GM18868 (cell line): Measurements from ENCODE around the gene RBM12.
A peak's percentile ranks its signal among the peaks of the same experiment; 100 is the strongest.

Experiments used
- ATAC-seq: cut with Tn5 transposase; IDR thresholded peaks from one replicate; pipeline ENCODE4 v1.9.1; 2021; ENCODE audit warnings: mild to moderate bottlenecking, moderate library complexity; ENCODE audit not compliant: unreplicated experiment

RBM12 gene

GRCh38 chr20:35621560-35621946 is 43.1 kb downstream of the RBM12 start:
- ATAC-seq, result no peak

DNA sequence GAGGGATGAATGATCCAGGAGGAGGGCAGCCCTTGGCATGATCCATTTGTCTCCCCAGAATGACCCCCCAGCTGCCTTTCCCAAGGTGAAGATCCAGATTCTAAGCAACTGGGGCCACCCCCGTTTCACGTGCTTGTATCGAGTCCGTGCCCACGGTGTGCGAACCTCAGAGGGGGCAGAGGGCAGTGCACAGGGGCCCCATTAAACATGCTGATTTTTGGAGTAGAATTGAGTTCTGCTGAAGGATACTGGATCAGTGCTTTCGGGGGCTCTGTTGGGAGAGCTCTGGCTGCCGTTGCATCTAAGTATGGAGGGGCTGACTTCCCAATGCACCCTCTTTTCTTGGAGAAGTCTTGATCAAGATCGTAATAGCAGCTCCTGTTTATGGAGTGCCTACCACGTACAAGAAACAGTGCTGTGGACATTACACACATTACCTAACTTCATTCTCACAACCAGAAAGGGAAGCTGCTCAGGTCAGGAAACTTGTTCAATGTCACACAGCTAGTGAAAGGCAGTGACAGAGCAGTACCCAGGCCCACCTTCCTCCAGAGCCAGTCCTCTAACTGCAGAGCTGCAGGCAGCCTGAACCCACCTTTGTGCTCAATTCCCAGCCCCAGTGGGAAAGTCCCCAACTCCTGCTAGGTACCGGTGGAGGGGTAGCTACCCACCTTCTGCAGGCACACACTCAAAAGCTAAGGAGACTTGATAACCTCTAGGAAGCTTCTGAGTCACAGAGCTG is 43.7 kb downstream of the RBM12 start:
- ATAC-seq, result no peak

- peak; percentile 32 for ATAC-seq
Observed at GRCh38 chr20:35619196-35620095, 45.3 kb downstream of the RBM12 start.

GRCh38 chr20:35618263-35619131 is 46.2 kb downstream of the RBM12 start:
- no peak for ATAC-seq

DNA sequence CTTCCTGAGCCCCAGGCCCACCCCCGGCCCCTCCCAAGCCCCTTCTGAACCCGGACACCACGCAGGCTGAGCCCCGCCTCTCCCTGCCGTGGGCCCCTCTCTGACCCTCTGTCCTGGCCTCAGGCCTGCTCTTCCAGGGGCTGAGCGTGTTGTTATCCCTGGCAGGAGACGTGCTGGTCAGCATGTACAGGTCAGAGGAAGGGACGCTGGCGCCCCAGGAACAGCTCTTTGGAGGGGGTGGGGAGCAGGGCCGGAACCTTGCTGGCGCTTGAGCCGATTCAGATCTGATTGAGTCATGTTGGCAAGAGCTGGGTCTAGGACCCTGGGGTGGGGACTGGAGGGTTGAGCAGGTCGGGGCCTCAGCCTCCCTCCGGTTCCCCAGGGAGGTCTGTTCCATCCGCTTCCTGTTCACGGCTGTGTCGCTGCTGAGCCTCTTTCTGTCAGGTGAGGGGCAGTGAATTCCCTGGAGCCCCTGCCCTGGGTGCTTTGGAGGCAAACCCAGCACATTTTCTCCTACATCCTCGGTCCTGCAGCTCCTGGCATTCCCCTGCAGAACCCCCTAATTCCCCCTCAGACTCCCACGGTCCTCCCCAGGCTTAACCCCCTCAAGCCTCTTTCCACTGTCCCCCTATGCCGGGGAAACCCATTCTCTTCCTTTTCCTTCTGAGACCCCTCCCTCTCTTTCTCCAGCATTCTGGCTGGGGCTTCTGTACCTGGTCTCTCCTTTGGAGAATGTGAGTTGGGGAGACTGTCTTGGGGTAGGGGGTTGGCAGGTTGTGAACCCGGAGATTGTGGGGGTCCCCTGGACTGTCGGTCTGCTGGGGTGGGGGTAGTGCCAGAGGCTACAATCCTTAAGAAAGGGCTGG is 47.1 kb downstream of the RBM12 start:
- no peak for ATAC-seq

DNA sequence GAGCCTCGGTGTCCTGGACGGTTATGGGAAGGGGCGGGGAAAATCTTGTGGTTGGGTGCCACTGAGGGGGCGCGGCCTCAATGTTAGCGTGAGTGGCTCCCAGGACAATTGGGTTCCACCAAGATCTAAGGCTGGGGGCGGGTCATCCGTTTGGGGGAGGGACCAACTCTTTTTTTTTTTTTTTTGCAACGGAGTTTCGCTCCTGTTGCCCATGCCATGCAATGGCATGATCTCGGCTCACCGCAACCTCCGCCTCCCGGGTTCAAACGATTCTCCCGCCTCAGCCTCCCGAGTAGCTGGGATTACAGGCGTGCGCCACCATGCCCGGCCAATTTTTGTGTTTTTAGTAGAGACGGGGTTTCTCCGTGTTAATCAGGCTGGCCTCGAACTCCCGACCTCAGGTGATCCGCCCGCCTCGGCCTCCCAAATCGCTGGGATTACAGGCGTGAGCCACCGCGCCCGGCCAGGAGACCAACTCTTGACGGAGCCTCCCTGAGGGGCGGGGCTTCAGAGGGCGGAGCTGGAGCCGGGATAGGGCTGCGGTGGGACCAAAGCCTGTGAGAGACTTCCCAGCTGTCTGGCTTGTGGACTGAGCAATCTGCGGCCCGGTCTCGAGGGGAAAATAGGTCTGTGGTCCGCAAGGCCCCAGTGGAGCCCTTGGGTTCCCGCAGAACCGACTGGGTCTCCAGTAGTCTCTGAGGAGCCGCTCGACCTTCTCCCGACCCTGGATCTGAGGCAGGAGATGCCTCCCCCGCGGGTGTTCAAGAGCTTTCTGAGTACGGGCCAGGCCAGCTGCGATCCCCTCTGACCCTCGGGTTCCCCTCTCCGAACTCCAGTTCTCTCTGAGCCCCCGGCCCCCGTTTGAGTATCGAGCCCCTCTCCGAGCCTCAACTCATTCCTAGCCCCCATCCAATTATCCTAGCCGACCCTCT is 48.0 kb downstream of the RBM12 start:
- ATAC-seq, result no peak

GRCh38 chr20:35615667-35616464 is 48.8 kb downstream of the RBM12 start, which contains the start of gene SPAG4:
TSS of gene SPAG4 (plus strand) at chr20:35615829. CDS start at chr20:35616004, 175 bp downstream.
- peak; percentile 79 for ATAC-seq

DNA sequence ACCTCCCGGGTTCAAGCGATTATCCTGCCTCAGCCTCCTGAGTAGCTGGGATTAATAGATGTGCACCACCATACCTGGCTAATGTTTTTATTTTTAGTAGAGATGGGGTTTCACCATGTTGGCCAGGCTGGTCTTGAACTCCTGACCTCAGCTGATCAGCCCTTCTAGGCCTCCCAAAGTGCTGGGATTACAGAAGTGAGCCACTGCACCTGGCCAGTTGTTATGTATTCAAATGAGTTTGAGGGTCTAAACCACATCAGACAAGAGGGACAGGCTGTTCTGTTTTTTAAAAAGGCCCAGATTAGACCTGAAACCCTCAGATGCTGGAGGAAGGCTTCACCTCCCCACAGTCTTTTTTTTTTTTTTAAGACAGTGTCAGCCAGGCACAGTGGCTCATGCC is 53.2 kb downstream of the RBM12 start:
- ATAC-seq, result no peak

GRCh38 chr20:35610833-35611427 is 53.8 kb downstream of the RBM12 start:
- no peak for ATAC-seq

DNA sequence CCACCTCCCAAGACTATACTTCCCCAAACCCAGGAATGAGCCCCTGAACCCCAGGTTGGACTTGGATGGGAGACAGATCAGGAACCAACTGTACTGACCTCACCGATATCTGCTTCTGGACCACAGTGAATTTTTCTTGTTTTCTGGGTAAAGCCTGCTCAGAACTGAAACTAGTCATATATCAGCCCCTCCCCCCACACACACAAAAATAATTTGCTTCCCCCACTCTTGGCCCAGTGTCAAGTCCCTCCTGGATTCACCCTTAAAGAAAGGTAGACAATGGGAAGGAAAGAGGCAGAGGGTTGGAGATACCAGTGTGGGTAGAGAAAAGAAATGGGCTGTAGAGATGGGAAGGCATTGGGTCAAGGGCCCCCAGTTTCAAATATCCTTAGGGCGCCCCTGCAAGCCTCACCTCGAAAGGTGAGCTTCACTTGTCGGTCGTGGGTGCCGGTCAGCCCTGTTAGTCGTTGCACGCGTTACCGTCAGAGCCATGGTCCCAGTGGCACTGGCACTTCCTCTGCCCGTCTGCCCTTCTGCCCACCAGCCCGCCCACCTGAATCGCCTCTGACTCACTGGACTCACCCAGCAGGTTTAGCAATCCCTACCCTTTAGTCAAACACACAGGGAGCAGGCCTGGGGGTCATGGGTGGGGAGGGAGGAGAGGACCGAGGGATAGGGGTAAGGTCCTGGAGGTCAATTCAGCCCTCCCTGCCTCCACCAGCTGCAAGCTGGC is 57.5 kb downstream of the RBM12 start:
- no peak for ATAC-seq

GRCh38 chr20:35606127-35606526 is 58.6 kb downstream of the RBM12 start:
- no peak for ATAC-seq

- ATAC-seq, result no peak
Observed at GRCh38 chr20:35604449-35604747, 60.3 kb downstream of the RBM12 start.

DNA sequence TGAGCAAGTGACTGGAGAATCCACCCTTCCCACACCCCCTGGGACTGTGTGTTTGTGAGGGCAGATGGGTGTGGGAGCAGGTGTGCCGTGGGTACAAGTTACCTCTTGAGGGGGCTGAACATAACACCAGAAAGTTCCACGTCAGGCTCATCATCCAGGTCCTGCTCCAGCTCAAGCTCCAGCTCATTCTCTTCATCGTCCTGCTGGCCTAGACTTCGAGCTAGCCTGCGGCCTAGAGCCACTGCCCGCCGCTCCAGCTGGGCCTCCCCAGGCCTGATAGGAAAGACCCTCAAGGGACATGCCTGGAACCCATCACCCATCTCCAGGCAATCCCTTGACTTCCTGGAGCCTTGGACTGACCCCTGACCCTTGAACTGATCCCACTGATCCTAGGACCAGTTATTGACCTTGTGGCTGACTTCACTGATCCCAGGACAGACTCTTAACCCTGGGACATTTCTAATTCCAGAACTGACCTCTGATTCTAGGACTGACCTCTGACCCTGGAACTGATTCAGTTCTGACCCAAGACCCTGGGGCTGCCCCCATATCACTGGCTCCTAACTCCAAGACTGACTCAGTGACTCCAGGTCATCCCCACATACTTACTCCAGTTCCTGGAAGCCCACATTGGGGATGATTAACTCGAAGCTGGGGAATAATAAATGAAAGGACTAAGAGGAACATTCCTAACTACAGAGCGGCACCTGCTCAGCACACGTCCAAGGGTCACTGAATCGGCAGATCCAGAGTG is 60.8 kb downstream of the RBM12 start:
- no peak for ATAC-seq

DNA sequence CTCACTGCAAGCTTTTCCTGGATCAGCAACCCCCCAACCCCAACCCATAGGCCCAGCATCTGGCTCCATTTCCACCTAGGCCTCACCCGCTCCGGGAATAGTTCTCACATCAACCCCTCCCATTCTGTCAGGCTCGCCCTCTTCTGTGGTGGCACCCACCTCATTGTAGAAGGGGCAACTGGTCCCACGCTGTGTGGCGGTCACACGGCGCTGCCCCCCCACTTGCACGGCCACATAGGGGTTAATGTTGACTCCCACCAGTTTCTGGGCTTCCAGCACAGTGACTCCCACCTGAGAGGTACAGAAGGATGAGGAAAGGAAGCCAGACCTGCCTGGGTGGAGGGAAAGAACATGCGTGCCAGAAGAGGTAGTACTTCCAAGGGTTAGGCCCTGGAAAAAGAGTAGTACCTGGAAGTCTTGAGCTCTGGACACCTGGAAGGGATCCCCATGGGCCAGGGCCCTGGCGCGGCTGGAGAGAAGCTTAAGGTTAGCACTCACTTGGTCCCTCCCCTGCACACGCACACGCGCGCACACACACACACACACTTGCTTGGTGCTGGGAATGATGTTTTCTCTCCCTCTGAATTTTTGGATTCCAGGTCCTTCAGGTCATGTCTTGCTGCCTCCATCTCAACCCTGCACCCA is 61.7 kb downstream of the RBM12 start:
- no peak for ATAC-seq

GRCh38 chr20:35601990-35602389 is 62.7 kb downstream of the RBM12 start:
- no peak for ATAC-seq
